H9 (cell line): Measurements from ENCODE around the gene LHX4. TPM values are rescaled to one million over a fixed set of nuclear protein-coding genes. Genes with fewer than 3 reads are reported as not detected.

Source experiments
- DNase-seq: peaks from one replicate; pipeline ENCODE4 v3.0.0-alpha.2; 2017
- H2AFZ ChIP-seq: one replicate; pipeline ENCODE4 v1.6.1; 2013; ENCODE audit warnings: mild to moderate bottlenecking, low read length, control low read depth, moderate library complexity
- H2AK5ac ChIP-seq: 2 replicates; pipeline ENCODE4 v1.6.1; 2013; ENCODE audit warnings: low read length, control low read depth, mixed read lengths; ENCODE audit not compliant: insufficient read length
- H2BK120ac ChIP-seq: one replicate; pipeline ENCODE4 v1.6.1; 2013; ENCODE audit warnings: low read depth, mild to moderate bottlenecking, low read length, control low read depth, inconsistent platforms; ENCODE audit not compliant: poor library complexity, severe bottlenecking
- H2BK12ac ChIP-seq: 2 replicates; pipeline ENCODE4 v1.6.1; 2013; ENCODE audit warnings: low read length, control low read depth, mixed read lengths, low read depth; ENCODE audit not compliant: insufficient read length
- H2BK15ac ChIP-seq: 2 replicates; pipeline ENCODE4 v1.6.1; 2013; ENCODE audit warnings: low read depth, low read length, control low read depth
- H2BK20ac ChIP-seq: one replicate; pipeline ENCODE4 v1.6.1; 2013; ENCODE audit warnings: low read depth, mild to moderate bottlenecking, low read length, control low read depth, inconsistent platforms; ENCODE audit not compliant: poor library complexity, severe bottlenecking
- H2BK5ac ChIP-seq: 2 replicates; pipeline ENCODE4 v1.6.1; 2013; ENCODE audit warnings: low read length, control low read depth, mixed read lengths; ENCODE audit not compliant: insufficient read length
- H3K14ac ChIP-seq: 2 replicates; pipeline ENCODE4 v1.6.1; 2013; ENCODE audit warnings: low read length, control low read depth; ENCODE audit not compliant: insufficient read depth
- H3K18ac ChIP-seq: 2 replicates; pipeline ENCODE4 v1.6.1; 2013; ENCODE audit warnings: low read depth, mild to moderate bottlenecking, mixed read lengths, low read length, control low read depth; ENCODE audit not compliant: insufficient read length
- H3K23ac ChIP-seq: 2 replicates; pipeline ENCODE4 v1.6.1; 2013; ENCODE audit warnings: low read length, control low read depth, mixed read lengths, low read depth; ENCODE audit not compliant: insufficient read length
- H3K23me2 ChIP-seq: 2 replicates; pipeline ENCODE4 v1.6.1; 2013; ENCODE audit warnings: low read depth, mild to moderate bottlenecking, mixed read lengths, low read length, control low read depth; ENCODE audit not compliant: insufficient read length, poor library complexity, severe bottlenecking
- H3K27ac ChIP-seq: 2 replicates; pipeline ENCODE4 v1.5.1; 2013; ENCODE audit warnings: low read length, control low read depth, mixed read lengths, low read depth; ENCODE audit not compliant: insufficient read length
- H3K27me3 ChIP-seq: 2 replicates; pipeline ENCODE4 v1.6.1; 2013; ENCODE audit warnings: low read length, control low read depth, inconsistent platforms; ENCODE audit not compliant: insufficient read depth
- H3K4ac ChIP-seq: 2 replicates; pipeline ENCODE4 v1.6.1; 2013; ENCODE audit warnings: low read depth, mild to moderate bottlenecking, control low read depth, inconsistent platforms, low read length, moderate library complexity
- H3K4me1 ChIP-seq: 2 replicates; pipeline ENCODE4 v1.6.1; 2013; ENCODE audit warnings: low read length, control low read depth, inconsistent platforms; ENCODE audit not compliant: insufficient read depth
- H3K4me2 ChIP-seq: 2 replicates; pipeline ENCODE4 v1.6.1; 2013; ENCODE audit warnings: low read length, control low read depth, mixed read lengths; ENCODE audit not compliant: insufficient read length, insufficient read depth
- H3K56ac ChIP-seq: 2 replicates; pipeline ENCODE4 v1.6.1; 2013; ENCODE audit warnings: low read depth, mild to moderate bottlenecking, mixed read lengths, low read length, control low read depth; ENCODE audit not compliant: insufficient read length
- H3K79me1 ChIP-seq: 2 replicates; pipeline ENCODE4 v1.6.1; 2013; ENCODE audit warnings: low read depth, mild to moderate bottlenecking, moderate library complexity, low read length, control low read depth, inconsistent platforms; ENCODE audit not compliant: insufficient read depth, poor library complexity, severe bottlenecking
- H3K79me2 ChIP-seq: 2 replicates; pipeline ENCODE4 v1.6.1; 2013; ENCODE audit warnings: low read length, control low read depth, inconsistent platforms; ENCODE audit not compliant: insufficient read depth
- H3K9ac ChIP-seq: 2 replicates; pipeline ENCODE4 v1.6.1; 2013; ENCODE audit warnings: low read length, control low read depth, mixed read lengths; ENCODE audit not compliant: insufficient read length; ENCODE audit errors: extremely low read depth
- H3K9me3 ChIP-seq: one replicate; pipeline ENCODE4 v1.6.1; 2013; ENCODE audit warnings: low read depth, low read length, inconsistent platforms; ENCODE audit not compliant: control insufficient read depth
- H3T11ph ChIP-seq: one replicate; pipeline ENCODE4 v1.6.1; 2013; ENCODE audit warnings: mild to moderate bottlenecking, low read length, control low read depth, inconsistent platforms
- H4K20me1 ChIP-seq: one replicate; pipeline ENCODE4 v1.6.1; 2013; ENCODE audit not compliant: control insufficient read depth, insufficient read length, insufficient read depth
- H4K5ac ChIP-seq: 2 replicates; pipeline ENCODE4 v1.6.1; 2013; ENCODE audit warnings: low read depth, mild to moderate bottlenecking, mixed read lengths, low read length, control low read depth; ENCODE audit not compliant: insufficient read length
- H4K8ac ChIP-seq: replicated peaks from 2 replicates; pipeline ENCODE4 v1.6.1; 2013; ENCODE audit warnings: low read length, control low read depth, mixed read lengths, low read depth; ENCODE audit not compliant: insufficient read length
- H4K91ac ChIP-seq: 2 replicates; pipeline ENCODE4 v1.6.1; 2013; ENCODE audit warnings: low read depth, mild to moderate bottlenecking, moderate library complexity, mixed read lengths, low read length, control low read depth; ENCODE audit not compliant: insufficient read length
- H3K27ac Mint-ChIP-seq, 3 experiments: 2 replicates in 2 of 3; 3 replicates in 1 of 3; pipeline ENCODE4 v1.8.0; 2020 to 2021; ENCODE audit warnings: mixed read lengths in 3 of 3, mild to moderate bottlenecking in 1 of 3, moderate library complexity in 1 of 3
- H3K27me3 Mint-ChIP-seq: 2 replicates; pipeline ENCODE4 v1.8.0; 2021; ENCODE audit warnings: low read depth, mild to moderate bottlenecking, moderate library complexity, mixed read lengths
- H3K36me3 Mint-ChIP-seq, 3 experiments: 2 replicates in 2 of 3; 3 replicates in 1 of 3; pipeline ENCODE4 v1.8.0; 2020 to 2021; ENCODE audit warnings: low read depth in 3 of 3, mixed read lengths in 3 of 3; ENCODE audit not compliant: insufficient read depth in 1 of 3
- H3K4me1 Mint-ChIP-seq, 2 experiments: 2 replicates each; pipeline ENCODE4 v1.8.0; 2020; ENCODE audit warnings: mixed read lengths in 2 of 2
- H3K4me3 Mint-ChIP-seq, 2 experiments: 2 replicates in 1 of 2; 3 replicates in 1 of 2; pipeline ENCODE4 v1.8.0; 2020 to 2021; ENCODE audit warnings: mild to moderate bottlenecking in 2 of 2, mixed read lengths in 2 of 2, moderate library complexity in 1 of 2
- H3K9me3 Mint-ChIP-seq, 2 experiments: 2 replicates in 1 of 2; 3 replicates in 1 of 2; pipeline ENCODE4 v1.8.0; 2020; ENCODE audit warnings: mild to moderate bottlenecking in 2 of 2, mixed read lengths in 2 of 2, moderate library complexity in 1 of 2
- CTCF ChIP-seq: fragments of 200-600 bp; sonication (generic); conservative IDR thresholded peaks from 3 replicates; pipeline ENCODE4 v1.8.0; 2021; ENCODE audit warnings: antibody characterized with exemption, mild to moderate bottlenecking
- WGBS: extraction: QIAGEN DNeasy Blood & Tissue Kit; methylation state at CpG from one replicate; pipeline ENCODE4 v1.1.7; 2013; ENCODE audit warnings: missing lambda C conversion rate, low lambda C conversion rate, mixed read lengths; ENCODE audit not compliant: insufficient read length; ENCODE audit errors: extremely low coverage; 5-methylcytosine and 5-hydroxymethylcytosine counted together
- total RNA-seq: library from RNA; stranded (reverse); gene quantifications from 2 replicates; pipeline ENCODE4 v1.2.1, GENCODE V29; 2021

LHX4 gene
- total RNA-seq, 1 experiment from 2014 or later: 1.9 TPM

DNA sequence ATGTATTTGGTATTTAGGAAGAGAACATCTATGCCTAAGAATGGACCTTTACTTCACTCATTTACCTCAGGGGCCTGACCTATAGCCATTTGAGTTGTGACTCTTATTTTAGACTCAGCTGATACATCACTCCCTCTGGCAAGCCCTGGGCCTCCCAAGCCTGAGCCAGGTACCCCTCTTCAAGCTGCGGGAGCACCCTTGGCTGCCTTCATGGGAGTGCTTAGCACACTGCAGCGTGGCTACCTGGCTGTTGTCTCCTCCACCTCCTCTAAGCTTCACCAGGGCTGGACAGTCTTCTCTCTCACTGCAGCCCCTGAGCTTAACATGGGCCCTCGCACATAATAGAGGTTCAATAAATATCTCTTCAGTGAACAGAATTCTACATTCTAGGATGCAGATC lies 23.5 kb upstream of the LHX4 start:
- no peaks in the 10 kb centered on the region for H3K79me2 ChIP-seq
- H3K27ac ChIP-seq: no peak overlapping the region
- H3K9ac ChIP-seq: no peak overlapping the region
- no peak overlapping the region for H3K23ac ChIP-seq
- H3K79me1 ChIP-seq: no peaks in the 10 kb centered on the region
- DNase-seq: no peak
- H3K4me1 ChIP-seq: no peaks in the 10 kb centered on the region
- H4K5ac ChIP-seq: no peak overlapping the region
- Mint-ChIP-seq H3K27ac (no peak overlapping the region), H3K27me3 (peaks cover 7% of the 10 kb centered on the region), H3K4me1 (peaks cover 2 to 3% of the 10 kb centered on the region in 2 experiments; a peak in 2 of 4 replicates), H3K36me3 (no peaks in the 10 kb centered on the region), H3K4me3 (no peak overlapping the region), H3K9me3 (no peaks in the 10 kb centered on the region)
- no peaks in the 10 kb centered on the region for H3K23me2 ChIP-seq
- H4K20me1 ChIP-seq: no peaks in the 10 kb centered on the region
- no peak overlapping the region for H2BK5ac ChIP-seq
- H2BK12ac ChIP-seq: no peak overlapping the region
- H3K14ac ChIP-seq: no peak overlapping the region
- H3K4ac ChIP-seq: no peak overlapping the region
- H3K9me3 ChIP-seq: no peaks in the 10 kb centered on the region
- no peak overlapping the region for H2BK120ac ChIP-seq
- no peak overlapping the region for H3K4me2 ChIP-seq
- no peak overlapping the region for H2AFZ ChIP-seq
- H3K18ac ChIP-seq: no peak overlapping the region
- no peak for TF ChIP-seq CTCF
- no peak overlapping the region for H4K8ac ChIP-seq
- no peaks in the 10 kb centered on the region for H3K27me3 ChIP-seq
- no peak overlapping the region for H2BK20ac ChIP-seq
- no CpG with 5 or more reads among the region's 3 CpGs for WGBS
- H2AK5ac ChIP-seq: no peak overlapping the region
- H4K91ac ChIP-seq: no peak overlapping the region
- no peak overlapping the region for H3T11ph ChIP-seq
- H3K56ac ChIP-seq: no peak overlapping the region
- H2BK15ac ChIP-seq: no peak overlapping the region
